GM18870 (cell line): ENCODE data around the gene L2HGDH.

Experiments used
- ATAC-seq: cut with Tn5 transposase; IDR thresholded peaks from one replicate; pipeline ENCODE4 v1.9.1; 2021; ENCODE audit warnings: moderate library complexity; ENCODE audit not compliant: unreplicated experiment

L2HGDH gene

GRCh38 chr14:50230701-50231474 is 81.1 kb downstream of the L2HGDH start:
- peak; percentile 26 for ATAC-seq

- no peak for ATAC-seq
Observed at GRCh38 chr14:50230401-50230700, 81.7 kb downstream of the L2HGDH start.

GRCh38 chr14:50229681-50230080 is 82.3 kb downstream of the L2HGDH start:
- no peak for ATAC-seq

GRCh38 chr14:50228313-50228712 is 83.7 kb downstream of the L2HGDH start:
- no peak for ATAC-seq

- ATAC-seq = no peak
Observed at GRCh38 chr14:50225974-50226297, 86.1 kb downstream of the L2HGDH start.

- no peak for ATAC-seq
Observed at GRCh38 chr14:50225067-50225973, 86.7 kb downstream of the L2HGDH start.

- ATAC-seq = no peak
Observed at GRCh38 chr14:50222055-50222613, 89.9 kb downstream of the L2HGDH start.

GRCh38 chr14:50218501-50218900 is 93.5 kb downstream of the L2HGDH start:
- no peak for ATAC-seq

GRCh38 chr14:50215416-50215815 is 96.6 kb downstream of the L2HGDH start:
- no peak for ATAC-seq

- no peak for ATAC-seq
Observed at GRCh38 chr14:50213795-50214194, 98.2 kb downstream of the L2HGDH start.

- no peak for ATAC-seq
Observed at GRCh38 chr14:50212726-50213125, 99.3 kb downstream of the L2HGDH start.

- ATAC-seq = no peak
Observed at GRCh38 chr14:50210074-50210473, 102.0 kb downstream of the L2HGDH start.

- ATAC-seq = no peak
Observed at GRCh38 chr14:50198499-50198898, 113.5 kb downstream of the L2HGDH start.

- ATAC-seq = no peak
Observed at GRCh38 chr14:50191499-50191898, 120.5 kb downstream of the L2HGDH start.
